Fibroblast of skin of right biceps (primary cell): Measurements from ENCODE around the gene GRIN2D.

Source experiments
- DNase-seq: peaks from one replicate; pipeline ENCODE4 v3.0.0-alpha.2; 2013

GRIN2D gene

GRCh38 chr19:48443256-48443655 is 49.8 kb downstream of the GRIN2D start:
- no peak for DNase-seq
